H9 (cell line): ENCODE measurements around the gene TADA2B. TPM values are rescaled to one million over a fixed set of nuclear protein-coding genes. Genes with fewer than 3 reads are reported as not detected.

Experiments used
- DNase-seq: peaks from one replicate; pipeline ENCODE4 v3.0.0-alpha.2; 2017
- H2AFZ ChIP-seq: one replicate; pipeline ENCODE4 v1.6.1; 2013; ENCODE audit warnings: mild to moderate bottlenecking, low read length, control low read depth, moderate library complexity
- H2AK5ac ChIP-seq: 2 replicates; pipeline ENCODE4 v1.6.1; 2013; ENCODE audit warnings: low read length, control low read depth, mixed read lengths; ENCODE audit not compliant: insufficient read length
- H2BK120ac ChIP-seq: one replicate; pipeline ENCODE4 v1.6.1; 2013; ENCODE audit warnings: low read depth, mild to moderate bottlenecking, low read length, control low read depth, inconsistent platforms; ENCODE audit not compliant: poor library complexity, severe bottlenecking
- H2BK12ac ChIP-seq: 2 replicates; pipeline ENCODE4 v1.6.1; 2013; ENCODE audit warnings: low read length, control low read depth, mixed read lengths, low read depth; ENCODE audit not compliant: insufficient read length
- H2BK15ac ChIP-seq: 2 replicates; pipeline ENCODE4 v1.6.1; 2013; ENCODE audit warnings: low read depth, low read length, control low read depth
- H2BK20ac ChIP-seq: one replicate; pipeline ENCODE4 v1.6.1; 2013; ENCODE audit warnings: low read depth, mild to moderate bottlenecking, low read length, control low read depth, inconsistent platforms; ENCODE audit not compliant: poor library complexity, severe bottlenecking
- H2BK5ac ChIP-seq: 2 replicates; pipeline ENCODE4 v1.6.1; 2013; ENCODE audit warnings: low read length, control low read depth, mixed read lengths; ENCODE audit not compliant: insufficient read length
- H3K14ac ChIP-seq: 2 replicates; pipeline ENCODE4 v1.6.1; 2013; ENCODE audit warnings: low read length, control low read depth; ENCODE audit not compliant: insufficient read depth
- H3K18ac ChIP-seq: 2 replicates; pipeline ENCODE4 v1.6.1; 2013; ENCODE audit warnings: low read depth, mild to moderate bottlenecking, mixed read lengths, low read length, control low read depth; ENCODE audit not compliant: insufficient read length
- H3K23ac ChIP-seq: 2 replicates; pipeline ENCODE4 v1.6.1; 2013; ENCODE audit warnings: low read length, control low read depth, mixed read lengths, low read depth; ENCODE audit not compliant: insufficient read length
- H3K23me2 ChIP-seq: 2 replicates; pipeline ENCODE4 v1.6.1; 2013; ENCODE audit warnings: low read depth, mild to moderate bottlenecking, mixed read lengths, low read length, control low read depth; ENCODE audit not compliant: insufficient read length, poor library complexity, severe bottlenecking
- H3K27ac ChIP-seq: 2 replicates; pipeline ENCODE4 v1.5.1; 2013; ENCODE audit warnings: low read length, control low read depth, mixed read lengths, low read depth; ENCODE audit not compliant: insufficient read length
- H3K27me3 ChIP-seq: 2 replicates; pipeline ENCODE4 v1.6.1; 2013; ENCODE audit warnings: low read length, control low read depth, inconsistent platforms; ENCODE audit not compliant: insufficient read depth
- H3K4ac ChIP-seq: 2 replicates; pipeline ENCODE4 v1.6.1; 2013; ENCODE audit warnings: low read depth, mild to moderate bottlenecking, control low read depth, inconsistent platforms, low read length, moderate library complexity
- H3K4me1 ChIP-seq: 2 replicates; pipeline ENCODE4 v1.6.1; 2013; ENCODE audit warnings: low read length, control low read depth, inconsistent platforms; ENCODE audit not compliant: insufficient read depth
- H3K4me2 ChIP-seq: 2 replicates; pipeline ENCODE4 v1.6.1; 2013; ENCODE audit warnings: low read length, control low read depth, mixed read lengths; ENCODE audit not compliant: insufficient read length, insufficient read depth
- H3K56ac ChIP-seq: 2 replicates; pipeline ENCODE4 v1.6.1; 2013; ENCODE audit warnings: low read depth, mild to moderate bottlenecking, mixed read lengths, low read length, control low read depth; ENCODE audit not compliant: insufficient read length
- H3K79me1 ChIP-seq: 2 replicates; pipeline ENCODE4 v1.6.1; 2013; ENCODE audit warnings: low read depth, mild to moderate bottlenecking, moderate library complexity, low read length, control low read depth, inconsistent platforms; ENCODE audit not compliant: insufficient read depth, poor library complexity, severe bottlenecking
- H3K79me2 ChIP-seq: 2 replicates; pipeline ENCODE4 v1.6.1; 2013; ENCODE audit warnings: low read length, control low read depth, inconsistent platforms; ENCODE audit not compliant: insufficient read depth
- H3K9ac ChIP-seq: 2 replicates; pipeline ENCODE4 v1.6.1; 2013; ENCODE audit warnings: low read length, control low read depth, mixed read lengths; ENCODE audit not compliant: insufficient read length; ENCODE audit errors: extremely low read depth
- H3K9me3 ChIP-seq: one replicate; pipeline ENCODE4 v1.6.1; 2013; ENCODE audit warnings: low read depth, low read length, inconsistent platforms; ENCODE audit not compliant: control insufficient read depth
- H3T11ph ChIP-seq: one replicate; pipeline ENCODE4 v1.6.1; 2013; ENCODE audit warnings: mild to moderate bottlenecking, low read length, control low read depth, inconsistent platforms
- H4K20me1 ChIP-seq: one replicate; pipeline ENCODE4 v1.6.1; 2013; ENCODE audit not compliant: control insufficient read depth, insufficient read length, insufficient read depth
- H4K5ac ChIP-seq: 2 replicates; pipeline ENCODE4 v1.6.1; 2013; ENCODE audit warnings: low read depth, mild to moderate bottlenecking, mixed read lengths, low read length, control low read depth; ENCODE audit not compliant: insufficient read length
- H4K8ac ChIP-seq: replicated peaks from 2 replicates; pipeline ENCODE4 v1.6.1; 2013; ENCODE audit warnings: low read length, control low read depth, mixed read lengths, low read depth; ENCODE audit not compliant: insufficient read length
- H4K91ac ChIP-seq: 2 replicates; pipeline ENCODE4 v1.6.1; 2013; ENCODE audit warnings: low read depth, mild to moderate bottlenecking, moderate library complexity, mixed read lengths, low read length, control low read depth; ENCODE audit not compliant: insufficient read length
- H3K27ac Mint-ChIP-seq, 3 experiments: 2 replicates in 2 of 3; 3 replicates in 1 of 3; pipeline ENCODE4 v1.8.0; 2020 to 2021; ENCODE audit warnings: mixed read lengths in 3 of 3, mild to moderate bottlenecking in 1 of 3, moderate library complexity in 1 of 3
- H3K27me3 Mint-ChIP-seq: 2 replicates; pipeline ENCODE4 v1.8.0; 2021; ENCODE audit warnings: low read depth, mild to moderate bottlenecking, moderate library complexity, mixed read lengths
- H3K36me3 Mint-ChIP-seq, 3 experiments: 2 replicates in 2 of 3; 3 replicates in 1 of 3; pipeline ENCODE4 v1.8.0; 2020 to 2021; ENCODE audit warnings: low read depth in 3 of 3, mixed read lengths in 3 of 3; ENCODE audit not compliant: insufficient read depth in 1 of 3
- H3K4me1 Mint-ChIP-seq, 2 experiments: 2 replicates each; pipeline ENCODE4 v1.8.0; 2020; ENCODE audit warnings: mixed read lengths in 2 of 2
- H3K4me3 Mint-ChIP-seq, 2 experiments: 2 replicates in 1 of 2; 3 replicates in 1 of 2; pipeline ENCODE4 v1.8.0; 2020 to 2021; ENCODE audit warnings: mild to moderate bottlenecking in 2 of 2, mixed read lengths in 2 of 2, moderate library complexity in 1 of 2
- H3K9me3 Mint-ChIP-seq, 2 experiments: 2 replicates in 1 of 2; 3 replicates in 1 of 2; pipeline ENCODE4 v1.8.0; 2020; ENCODE audit warnings: mild to moderate bottlenecking in 2 of 2, mixed read lengths in 2 of 2, moderate library complexity in 1 of 2
- WGBS: extraction: QIAGEN DNeasy Blood & Tissue Kit; methylation state at CpG from one replicate; pipeline ENCODE4 v1.1.7; 2013; ENCODE audit warnings: missing lambda C conversion rate, low lambda C conversion rate, mixed read lengths; ENCODE audit not compliant: insufficient read length; ENCODE audit errors: extremely low coverage; 5-methylcytosine and 5-hydroxymethylcytosine counted together
- total RNA-seq: library from RNA; stranded (reverse); gene quantifications from 2 replicates; pipeline ENCODE4 v1.2.1, GENCODE V29; 2021
- TF ChIP-seq, protein P1 (sequence below): fragments of 200-600 bp; sonication (generic); conservative IDR thresholded peaks from 3 replicates; pipeline ENCODE4 v1.8.0; 2021; ENCODE audit warnings: antibody characterized with exemption, mild to moderate bottlenecking

Gene TADA2B
- total RNA-seq, 1 experiment from 2014 or later: 14.0 TPM

DNA sequence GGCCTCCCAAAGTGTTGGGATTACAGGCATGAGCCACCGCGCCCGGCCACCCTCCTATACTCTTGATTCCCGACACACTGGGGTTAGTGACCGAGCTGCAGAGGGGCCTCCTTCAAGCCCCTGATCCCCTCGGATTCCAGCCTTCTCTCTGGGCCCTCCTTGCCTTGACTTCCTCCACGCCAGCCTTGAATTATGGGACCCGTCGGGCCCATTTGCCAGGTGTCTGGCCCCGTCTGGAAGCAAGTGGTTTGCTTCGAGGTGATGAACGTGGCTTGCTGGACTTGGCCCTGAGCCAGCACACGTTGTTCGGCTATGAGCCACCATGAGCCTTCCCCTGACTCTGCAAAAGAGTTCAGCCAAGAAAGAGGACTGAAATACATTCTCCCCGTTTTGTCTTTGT is 62.1 kb downstream of the TADA2B start:
- Mint-ChIP-seq H3K27ac (no peak overlapping the region), H3K36me3 (no peaks in the 10 kb centered on the region; a peak in 1 of 7 replicates)

More for the DNA sequence above, 62.1 kb downstream of the TADA2B start:
- no CpG with 5 or more reads among the region's 15 CpGs for WGBS
- Histone ChIP-seq H2BK120ac (no peak overlapping the region), H3K27ac (no peak overlapping the region), H4K20me1 (no peaks in the 10 kb centered on the region), H2BK12ac (no peak overlapping the region), H3K4ac (no peak overlapping the region), H3K79me1 (no peaks in the 10 kb centered on the region), H3K9me3 (no peaks in the 10 kb centered on the region), H3K27me3 (no peaks in the 10 kb centered on the region; the same call in 1 of the 2 replicates), H4K91ac (no peak overlapping the region), H2AFZ (no peak overlapping the region), H3K4me2 (no peak overlapping the region), H2BK5ac (no peak overlapping the region), H3K9ac (no peak overlapping the region), H3K14ac (no peak overlapping the region), H2AK5ac (no peak overlapping the region), H2BK15ac (no peak overlapping the region), H3K23me2 (peaks cover 10% of the 10 kb centered on the region), H4K5ac (no peak overlapping the region), H3T11ph (no peak overlapping the region), H3K18ac (no peak overlapping the region), H3K56ac (no peak overlapping the region), H3K79me2 (no peaks in the 10 kb centered on the region), H4K8ac (no peak overlapping the region), H2BK20ac (no peak overlapping the region), H3K23ac (no peak overlapping the region), H3K4me1 (peaks cover 2% of the 10 kb centered on the region; the same call in 1 of the 2 replicates)
- TF ChIP-seq, protein P1, sequence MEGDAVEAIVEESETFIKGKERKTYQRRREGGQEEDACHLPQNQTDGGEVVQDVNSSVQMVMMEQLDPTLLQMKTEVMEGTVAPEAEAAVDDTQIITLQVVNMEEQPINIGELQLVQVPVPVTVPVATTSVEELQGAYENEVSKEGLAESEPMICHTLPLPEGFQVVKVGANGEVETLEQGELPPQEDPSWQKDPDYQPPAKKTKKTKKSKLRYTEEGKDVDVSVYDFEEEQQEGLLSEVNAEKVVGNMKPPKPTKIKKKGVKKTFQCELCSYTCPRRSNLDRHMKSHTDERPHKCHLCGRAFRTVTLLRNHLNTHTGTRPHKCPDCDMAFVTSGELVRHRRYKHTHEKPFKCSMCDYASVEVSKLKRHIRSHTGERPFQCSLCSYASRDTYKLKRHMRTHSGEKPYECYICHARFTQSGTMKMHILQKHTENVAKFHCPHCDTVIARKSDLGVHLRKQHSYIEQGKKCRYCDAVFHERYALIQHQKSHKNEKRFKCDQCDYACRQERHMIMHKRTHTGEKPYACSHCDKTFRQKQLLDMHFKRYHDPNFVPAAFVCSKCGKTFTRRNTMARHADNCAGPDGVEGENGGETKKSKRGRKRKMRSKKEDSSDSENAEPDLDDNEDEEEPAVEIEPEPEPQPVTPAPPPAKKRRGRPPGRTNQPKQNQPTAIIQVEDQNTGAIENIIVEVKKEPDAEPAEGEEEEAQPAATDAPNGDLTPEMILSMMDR: no peak
- H3K4me1 Mint-ChIP-seq: peaks cover 11 to 20% of the 10 kb centered on the region in 2 experiments
- H3K9me3 Mint-ChIP-seq: peaks cover 0 to 4% of the 10 kb centered on the region in 2 experiments; a peak in 1 of 5 replicates
- H3K4me3 Mint-ChIP-seq: no peak overlapping the region
- peaks cover 55% of the 10 kb centered on the region for H3K27me3 Mint-ChIP-seq
- DNase-seq: no peak
